Skeletal muscle tissue (tissue), 4 donors: ENCODE data around the gene MRGPRG. TPM values are rescaled to one million over a fixed set of nuclear protein-coding genes. Genes with fewer than 3 reads are reported as not detected.

ENCODE experiments used
- H3K27ac ChIP-seq: one replicate; pipeline ENCODE4 v1.7.0; 2013; ENCODE audit warnings: mild to moderate bottlenecking, low read depth, low read length, inconsistent platforms
- H3K27me3 ChIP-seq, 3 donors: one replicate each; pipeline ENCODE4 v1.7.0; 2013; ENCODE audit warnings: low read length in 3 of 3; ENCODE audit not compliant: control insufficient read depth in 3 of 3, insufficient read depth in 3 of 3
- H3K36me3 ChIP-seq, 3 donors: one replicate each; pipeline ENCODE4 v1.7.0; 2013; ENCODE audit warnings: low read length in 3 of 3; ENCODE audit not compliant: control insufficient read depth in 3 of 3, insufficient read depth in 3 of 3
- H3K4me1 ChIP-seq, 3 donors: one replicate each; pipeline ENCODE4 v1.7.0; 2013; ENCODE audit warnings: low read length in 3 of 3, mild to moderate bottlenecking in 3 of 3; ENCODE audit not compliant: control insufficient read depth in 3 of 3, insufficient read depth in 3 of 3
- H3K4me3 ChIP-seq, 3 donors: one replicate each; pipeline ENCODE4 v1.7.0; 2013; ENCODE audit warnings: low read length in 3 of 3
- H3K9ac ChIP-seq, 3 donors: one replicate each; pipeline ENCODE4 v1.7.0; 2013; ENCODE audit warnings: low read length in 3 of 3, mild to moderate bottlenecking in 3 of 3, moderate library complexity in 2 of 3, low read depth in 1 of 3
- H3K9me3 ChIP-seq, 3 donors: one replicate each; pipeline ENCODE4 v1.7.0; 2013; ENCODE audit warnings: low read length in 3 of 3; ENCODE audit not compliant: control insufficient read depth in 3 of 3
- total RNA-seq: library from RNA; depleted of rRNA; stranded (reverse); fragments of >200 nt; gene quantifications from one replicate; pipeline ENCODE4 v1.2.3, GENCODE V29; 2014
- donor health status: Osteomylitis.

MRGPRG gene
- total RNA-seq, 1 donor from 2014 or later, result not detected

GRCh38 chr11:3201112-3201581, 17.5 kb downstream of the MRGPRG start:
- Histone ChIP-seq H3K4me1 (peaks cover 0 to 9% (median 4%) of the 10 kb centered on the region in 3 donors), H3K4me3 (no peak overlapping the region), H3K9me3 (no peaks in the 10 kb centered on the region), H3K27me3 (peaks cover 39 to 71% (median 70%) of the 10 kb centered on the region in 3 donors), H3K9ac (no peak overlapping the region), H3K27ac (no peak overlapping the region), H3K36me3 (no peaks in the 10 kb centered on the region)

- Histone ChIP-seq H3K4me1 (peaks cover 0 to 9% (median 4%) of the 10 kb centered on the region in 3 donors), H3K9ac (no peak overlapping the region), H3K27ac (no peak overlapping the region), H3K9me3 (no peaks in the 10 kb centered on the region), H3K27me3 (peaks cover 39 to 75% (median 74%) of the 10 kb centered on the region in 3 donors), H3K4me3 (no peak overlapping the region), H3K36me3 (no peaks in the 10 kb centered on the region)
Measured at GRCh38 chr11:3200388-3201111, 18.1 kb downstream of the MRGPRG start.

- no peaks in the 10 kb centered on the region for H3K9me3 ChIP-seq
- H3K4me1 ChIP-seq, result peaks cover 0 to 9% (median 0%) of the 10 kb centered on the region in 3 donors
- no peak overlapping the region for H3K9ac ChIP-seq
- H3K27ac ChIP-seq, result no peak overlapping the region
- H3K27me3 ChIP-seq, result peaks cover 37 to 76% (median 74%) of the 10 kb centered on the region in 3 donors
- H3K4me3 ChIP-seq, result no peak overlapping the region
- no peaks in the 10 kb centered on the region for H3K36me3 ChIP-seq
Measured at GRCh38 chr11:3199537-3200295, 18.9 kb downstream of the MRGPRG start.

- no peaks in the 10 kb centered on the region for H3K36me3 ChIP-seq
- H3K27ac ChIP-seq, result no peak overlapping the region
- no peaks in the 10 kb centered on the region for H3K9me3 ChIP-seq
- no peak overlapping the region for H3K4me3 ChIP-seq
- peaks cover 31 to 67% (median 67%) of the 10 kb centered on the region in 3 donors for H3K27me3 ChIP-seq
- no peak overlapping the region for H3K9ac ChIP-seq
- H3K4me1 ChIP-seq, result peaks cover 0 to 9% (median 0%) of the 10 kb centered on the region in 3 donors
Measured at GRCh38 chr11:3198815-3199214, 19.8 kb downstream of the MRGPRG start.

- Histone ChIP-seq H3K4me1 (peaks cover 0 to 3% (median 0%) of the 10 kb centered on the region in 3 donors), H3K9ac (no peak overlapping the region), H3K27ac (no peak overlapping the region), H3K36me3 (no peaks in the 10 kb centered on the region), H3K4me3 (no peak overlapping the region), H3K9me3 (no peaks in the 10 kb centered on the region), H3K27me3 (peaks cover 25 to 62% (median 59%) of the 10 kb centered on the region in 3 donors)
Measured at GRCh38 chr11:3197878-3198528, 20.6 kb downstream of the MRGPRG start.

GRCh38 chr11:3197044-3197695, 21.4 kb downstream of the MRGPRG start:
- Histone ChIP-seq H3K36me3 (no peaks in the 10 kb centered on the region), H3K4me1 (no peaks in the 10 kb centered on the region), H3K9me3 (no peaks in the 10 kb centered on the region), H3K27me3 (peaks cover 17 to 60% (median 51%) of the 10 kb centered on the region in 3 donors), H3K9ac (no peak overlapping the region), H3K4me3 (no peak overlapping the region), H3K27ac (no peak overlapping the region)

- Histone ChIP-seq H3K4me1 (no peaks in the 10 kb centered on the region), H3K9me3 (no peaks in the 10 kb centered on the region), H3K27me3 (peaks cover 9 to 53% (median 43%) of the 10 kb centered on the region in 3 donors)
Measured at GRCh38 chr11:3196161-3197043, 22.2 kb downstream of the MRGPRG start.

GRCh38 chr11:3195251-3196160, 23.1 kb downstream of the MRGPRG start:
- no peak overlapping the region for H3K9ac ChIP-seq
- no peaks in the 10 kb centered on the region for H3K4me1 ChIP-seq
- H3K4me3 ChIP-seq, result no peak overlapping the region
- H3K36me3 ChIP-seq, result no peaks in the 10 kb centered on the region
- H3K9me3 ChIP-seq, result no peaks in the 10 kb centered on the region
- H3K27ac ChIP-seq, result no peak overlapping the region
- peaks cover 1 to 44% (median 34%) of the 10 kb centered on the region in 3 donors for H3K27me3 ChIP-seq

More at GRCh38 chr11:3196161-3197043, 22.2 kb downstream of the MRGPRG start:
- Histone ChIP-seq H3K9ac (no peak overlapping the region), H3K36me3 (no peaks in the 10 kb centered on the region), H3K4me3 (no peak overlapping the region), H3K27ac (no peak overlapping the region)
